Stimulated activated CD4-positive, alpha-beta T cell treated with anti-CD3 and anti-CD28 coated beads, Interleukin-2, amount 100 ng/mL, for 48 hours (primary cell): ENCODE measurements around the gene VRK3.
"Not testable (repeated sequence)": the region's sequence is repeated elsewhere in the genome, so short reads cannot be mapped to it uniquely, and the experiment has no call there.

ENCODE experiments used
- DNase-seq, 2 donors: peaks; one replicate each; pipeline ENCODE4 v3.0.0-alpha.2; 2020

VRK3 gene

DNA sequence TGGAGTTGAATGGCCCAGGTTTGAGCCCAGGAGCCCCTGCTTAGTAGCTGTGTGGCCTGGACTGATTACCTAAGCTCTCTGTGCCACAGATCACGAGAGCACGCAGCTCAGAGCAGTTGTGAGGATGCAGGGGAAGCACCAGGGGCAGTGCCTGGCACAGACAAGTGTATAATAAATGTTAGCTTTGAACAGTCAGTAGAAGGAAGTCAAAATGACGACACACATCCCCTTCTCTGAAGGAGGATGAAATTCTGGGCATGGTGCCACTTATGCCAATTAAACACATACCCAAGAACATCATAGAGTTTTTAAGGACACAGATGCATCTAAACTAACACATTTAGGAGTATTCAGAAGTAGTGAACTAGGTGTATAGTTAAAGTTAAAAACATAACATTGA is 39.3 kb downstream of the VRK3 start:
- DNase-seq, result no peak

GRCh38 chr19:49984491-49984890 is 40.7 kb downstream of the VRK3 start:
- DNase-seq, result no peak

GRCh38 chr19:49983645-49984229 is 41.4 kb downstream of the VRK3 start:
- peak; percentile 84 to 86 for DNase-seq

GRCh38 chr19:49981603-49982593 is 43.3 kb downstream of the VRK3 start:
- no peak for DNase-seq

DNA sequence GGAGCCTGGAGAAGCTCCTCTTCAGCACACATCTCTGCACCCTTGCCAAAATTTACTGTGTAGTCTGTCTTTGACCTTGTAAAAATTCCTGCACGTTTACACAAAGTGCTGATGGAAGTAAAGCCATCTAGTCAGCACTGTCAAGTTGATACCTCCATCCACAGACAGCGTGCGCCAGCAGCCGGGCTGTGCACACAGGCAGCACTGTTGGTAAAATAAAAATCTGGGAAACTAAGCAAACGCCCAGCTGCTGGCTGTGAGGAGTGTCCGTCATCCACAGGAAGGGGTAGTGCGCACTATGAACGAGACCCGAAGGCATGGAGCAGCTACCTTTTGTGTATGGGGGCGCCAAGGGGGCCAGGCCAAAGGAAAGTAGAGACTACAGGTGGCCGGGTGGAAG is 46.8 kb downstream of the VRK3 start:
- no peak for DNase-seq

DNA sequence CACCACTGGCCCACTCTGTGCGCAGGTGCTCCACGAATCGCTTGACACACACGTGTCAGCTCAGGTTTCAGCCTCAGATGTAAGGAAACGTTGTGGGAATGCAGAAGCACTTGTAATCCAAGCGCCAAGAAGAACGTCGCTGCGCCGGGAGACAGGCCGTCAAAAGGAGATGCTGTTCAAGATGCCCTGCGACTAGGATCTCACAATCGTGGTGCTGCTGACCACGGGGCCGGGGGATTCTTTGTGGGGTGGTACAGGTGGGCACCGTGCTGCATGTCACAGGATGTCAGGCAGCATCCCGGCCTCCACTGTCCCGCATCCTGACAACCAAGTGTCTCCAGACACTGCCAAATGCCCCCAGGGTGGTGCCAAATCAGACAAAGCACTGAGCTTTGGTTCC is 47.3 kb downstream of the VRK3 start:
- DNase-seq, result no peak

GRCh38 chr19:49977076-49977475 is 48.1 kb downstream of the VRK3 start:
- DNase-seq, result no peak

DNA sequence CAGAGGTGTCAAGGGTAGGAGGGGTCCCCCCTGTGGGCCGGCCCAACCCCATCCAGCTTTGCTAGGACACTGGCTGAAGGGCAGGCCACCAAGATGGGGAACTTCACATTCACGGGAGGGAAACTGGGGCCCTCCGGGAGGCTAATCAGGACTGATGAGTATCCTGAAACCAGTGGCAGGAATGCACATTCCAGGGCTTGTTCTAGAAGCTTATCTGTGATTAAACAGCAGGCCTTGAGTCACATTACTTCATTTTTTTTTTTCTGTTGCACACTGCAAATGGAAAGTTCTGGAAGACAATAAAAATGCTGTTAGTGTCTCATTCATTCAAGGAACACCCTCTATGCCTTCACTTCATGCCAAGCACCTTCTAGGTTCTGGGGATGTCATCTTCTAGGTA is 48.7 kb downstream of the VRK3 start:
- no peak for DNase-seq

GRCh38 chr19:49975051-49975450 is 50.1 kb downstream of the VRK3 start:
- DNase-seq, result no peak

GRCh38 chr19:49973987-49974386 is 51.2 kb downstream of the VRK3 start:
- no peak for DNase-seq

DNA sequence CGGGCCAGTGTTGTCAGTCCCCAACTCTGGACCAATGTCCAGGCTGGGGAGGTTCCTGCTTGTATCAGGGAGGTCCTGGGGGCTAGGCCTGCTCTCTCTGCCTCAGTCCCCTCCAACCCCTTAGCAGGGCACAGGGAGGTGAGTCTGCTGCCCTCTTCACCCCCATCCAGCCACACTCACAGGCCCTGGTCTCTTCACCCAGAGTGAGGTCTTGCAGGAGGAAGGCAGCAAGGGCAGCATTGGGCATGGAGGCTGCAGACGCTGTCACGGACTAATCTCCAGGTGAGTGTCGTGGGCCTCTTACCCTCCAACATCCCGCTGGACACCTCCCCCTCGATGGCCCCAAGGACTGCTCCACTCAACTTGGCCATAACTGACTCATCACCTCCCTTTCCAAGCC is 52.3 kb downstream of the VRK3 start:
- no peak for DNase-seq

DNA sequence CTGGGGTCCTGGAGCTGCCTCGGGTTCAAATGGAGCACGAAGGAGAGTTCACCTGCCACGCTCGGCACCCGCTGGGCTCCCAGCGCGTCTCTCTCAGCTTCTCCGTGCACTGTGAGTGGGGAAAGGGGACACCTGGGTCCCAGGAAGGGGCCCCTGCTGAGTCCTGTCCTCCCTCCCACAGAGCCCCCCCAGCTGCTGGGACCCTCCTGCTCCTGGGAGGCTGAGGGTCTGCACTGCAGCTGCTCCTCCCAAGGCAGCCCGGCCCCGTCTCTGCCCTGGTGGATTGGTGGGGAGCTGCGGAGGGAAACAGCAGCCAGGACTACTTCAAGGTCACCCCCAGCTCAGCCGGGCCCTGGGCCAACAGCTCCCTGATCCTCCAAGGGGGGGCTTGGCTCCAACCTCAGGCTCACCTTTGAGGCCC is 53.2 kb downstream of the VRK3 start:
- DNase-seq, result no peak

- not testable (repeated sequence) for DNase-seq
Observed at GRCh38 chr19:49969355-49969754, 55.8 kb downstream of the VRK3 start.

- DNase-seq, result no peak
Observed at GRCh38 chr19:49968279-49968922, 56.8 kb downstream of the VRK3 start.

GRCh38 chr19:49960980-49961379 is 64.2 kb downstream of the VRK3 start, which contains the start of gene SIGLEC11:
SIGLEC11 (minus strand) TSS chr19:49961172; CDS start chr19:49961081, 91 bp downstream.
- DNase-seq, result not testable (repeated sequence)

GRCh38 chr19:49959892-49960291 is 65.3 kb downstream of the VRK3 start:
- not testable (repeated sequence) for DNase-seq

DNA sequence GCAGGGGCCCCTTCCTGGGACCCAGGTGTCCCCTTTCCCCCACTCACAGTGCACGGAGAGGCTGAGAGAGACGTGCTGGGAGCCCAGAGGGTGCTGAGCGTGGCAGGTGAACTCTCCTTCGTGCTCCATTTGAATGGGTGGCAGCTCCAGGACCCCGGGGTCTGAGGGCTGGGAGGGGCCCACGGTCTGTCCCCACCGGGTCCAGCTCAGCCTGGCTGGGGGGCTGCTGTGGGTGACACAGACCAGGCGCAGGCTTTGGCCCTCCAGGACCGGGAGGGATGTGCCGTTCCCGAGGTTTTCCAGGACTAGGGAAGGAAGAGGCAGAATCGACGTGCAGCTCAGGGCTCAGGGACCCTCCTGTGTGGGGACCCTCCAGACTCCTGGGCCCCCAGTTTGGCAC is 66.6 kb downstream of the VRK3 start:
- not testable (repeated sequence) for DNase-seq

GRCh38 chr19:49958144-49958543 is 67.0 kb downstream of the VRK3 start:
- not testable (repeated sequence) for DNase-seq

- DNase-seq, result no peak
Observed at GRCh38 chr19:49957262-49957915, 67.8 kb downstream of the VRK3 start.

GRCh38 chr19:49956115-49956495 is 69.1 kb downstream of the VRK3 start:
- DNase-seq, result no peak

DNA sequence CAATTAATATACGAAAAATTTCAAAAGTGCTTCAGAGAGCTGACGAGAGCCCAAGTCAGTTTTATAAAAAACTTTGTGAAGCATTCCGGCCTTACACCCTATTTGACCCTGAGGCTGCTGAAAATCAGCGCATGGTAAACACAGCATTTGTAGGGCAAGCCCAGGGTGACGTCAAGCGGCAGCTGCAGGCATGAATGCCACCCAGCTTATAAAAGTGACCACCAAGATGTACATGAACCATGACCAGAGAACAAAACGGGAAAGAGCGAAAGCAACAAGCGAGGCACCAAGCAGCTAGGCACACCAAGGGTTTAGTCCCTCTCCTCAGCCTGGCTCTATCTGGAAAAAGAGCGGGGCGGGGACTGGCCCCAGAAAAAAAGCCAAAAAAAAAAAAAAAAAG is 70.2 kb downstream of the VRK3 start:
- DNase-seq, result no peak

DNA sequence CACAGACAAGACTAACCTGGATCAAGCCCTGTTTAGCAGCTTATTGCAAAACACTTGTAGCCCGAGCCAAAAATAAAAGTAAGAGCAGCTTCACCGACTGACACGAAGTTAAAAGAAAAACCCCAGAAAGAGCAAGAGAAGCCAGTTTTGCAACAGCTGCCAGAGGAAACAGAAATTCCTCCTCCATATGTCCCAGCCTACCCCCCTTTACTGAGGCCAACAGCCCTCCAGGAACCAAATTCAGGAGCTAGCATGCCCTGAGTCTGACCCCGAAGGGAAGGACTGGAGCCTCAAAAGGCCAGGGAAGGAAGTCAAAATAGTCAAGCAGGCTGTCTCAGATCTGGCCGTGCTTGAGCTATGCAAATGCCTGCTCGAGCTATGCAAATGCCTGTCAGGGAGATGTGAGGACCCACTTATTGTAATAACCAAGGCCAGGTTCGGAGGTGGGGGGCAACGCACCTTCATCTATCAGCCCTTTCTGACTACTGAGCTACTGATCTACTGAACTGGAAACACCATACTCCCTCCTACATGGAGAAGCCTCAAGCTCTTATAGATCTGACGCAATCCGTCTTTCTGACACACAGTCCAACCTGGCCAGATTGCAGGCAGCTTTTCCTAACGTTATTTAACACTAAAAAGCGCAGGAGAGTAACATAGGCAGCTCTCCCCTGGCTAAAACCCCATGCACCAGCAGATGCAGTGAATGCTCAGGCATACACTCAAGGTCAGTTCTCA is 70.9 kb downstream of the VRK3 start:
- no peak for DNase-seq
